Loucy (cell line): ENCODE data around the gene SYNDIG1.

Experiments used
- CTCF ChIP-seq: fragments of 200-600 bp; sonication (generic); conservative IDR thresholded peaks from 2 replicates; pipeline ENCODE4 v1.5.1; 2014; ENCODE audit warnings: mild to moderate bottlenecking, antibody characterized with exemption, low read length
- EZH2phosphoT487 ChIP-seq: fragments of 200-600 bp; IDR thresholded peaks from 2 replicates; pipeline ENCODE4 v1.6.1; 2018; ENCODE audit warnings: antibody characterized with exemption, mild to moderate bottlenecking, moderate library complexity, borderline replicate concordance

- TF ChIP-seq EZH2phosphoT487 (no peak), CTCF (no peak)
Observed at GRCh38 chr20:24598346-24598745, 128.9 kb downstream of the SYNDIG1 start.
